GM06990 (cell line): ENCODE data around the gene DTD1.

ENCODE experiments used
- DNase-seq: peaks from one replicate; pipeline ENCODE4 v3.0.0-alpha.2; 2011; ENCODE audit not compliant: insufficient read length; ENCODE audit errors: extremely low read depth
- H3K27me3 ChIP-seq: replicated peaks from 2 replicates; pipeline ENCODE4 v1.6.0; 2011; ENCODE audit warnings: low read length; ENCODE audit not compliant: control insufficient read depth, insufficient read depth
- H3K36me3 ChIP-seq: 2 replicates; pipeline ENCODE4 v1.5.1; 2011; ENCODE audit warnings: low read length; ENCODE audit not compliant: control insufficient read depth, insufficient read depth
- H3K4me3 ChIP-seq: replicated peaks from 2 replicates; pipeline ENCODE4 v1.5.1; 2011; ENCODE audit warnings: low read depth, mild to moderate bottlenecking, control low read depth, low read length
- CTCF ChIP-seq: IDR thresholded peaks from 2 replicates; pipeline ENCODE4 v1.5.1; 2011; ENCODE audit warnings: low read length, control low read depth, mild to moderate bottlenecking, inconsistent platforms; ENCODE audit not compliant: insufficient read depth, poor library complexity, severe bottlenecking

Gene DTD1

GRCh38 chr20:18705490-18705889 lies 117.6 kb downstream of the DTD1 start:
- DNase-seq: no peak
- no peak for TF ChIP-seq CTCF
- H3K4me3 ChIP-seq: no peak overlapping the region
- H3K27me3 ChIP-seq: no peaks in the 10 kb centered on the region
- no peaks in the 10 kb centered on the region for H3K36me3 ChIP-seq

GRCh38 chr20:18705910-18706309 lies 118.1 kb downstream of the DTD1 start:
- Histone ChIP-seq H3K4me3 (no peak overlapping the region), H3K27me3 (no peaks in the 10 kb centered on the region), H3K36me3 (no peaks in the 10 kb centered on the region)
- DNase-seq: no peak
- TF ChIP-seq CTCF: no peak

GRCh38 chr20:18712131-18712530 lies 124.3 kb downstream of the DTD1 start:
- Histone ChIP-seq H3K27me3 (no peaks in the 10 kb centered on the region), H3K4me3 (no peak overlapping the region), H3K36me3 (no peaks in the 10 kb centered on the region)
- DNase-seq: no peak
- no peak for TF ChIP-seq CTCF

DNA sequence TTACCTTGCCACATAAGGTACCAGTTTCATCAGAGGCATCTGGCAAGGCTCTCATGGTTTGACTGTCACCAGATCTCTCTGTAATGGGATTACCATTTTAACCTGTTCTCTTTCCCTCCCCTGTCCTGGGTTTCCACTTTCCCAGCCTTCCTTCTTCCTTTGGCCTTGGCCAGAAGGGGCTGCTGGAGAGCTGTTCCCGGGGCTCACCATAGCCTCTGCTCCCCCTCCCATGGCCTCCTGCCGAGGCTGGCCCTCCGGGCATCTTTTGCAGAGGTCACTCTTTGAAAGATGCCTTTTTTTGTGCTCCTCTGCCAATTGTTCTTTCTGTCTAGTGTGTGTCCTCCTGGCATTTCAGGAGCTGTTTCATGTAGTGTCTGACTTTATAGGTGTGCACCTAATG lies 125.0 kb downstream of the DTD1 start:
- no peaks in the 10 kb centered on the region for H3K27me3 ChIP-seq
- DNase-seq: no peak
- TF ChIP-seq CTCF: no peak

GRCh38 chr20:18715564-18715963 lies 127.7 kb downstream of the DTD1 start:
- no peak overlapping the region for H3K4me3 ChIP-seq
- TF ChIP-seq CTCF: no peak
- no peaks in the 10 kb centered on the region for H3K36me3 ChIP-seq
- H3K27me3 ChIP-seq: no peaks in the 10 kb centered on the region
- no peak for DNase-seq

More for the DNA sequence above, 125.0 kb downstream of the DTD1 start:
- no peak overlapping the region for H3K4me3 ChIP-seq
- no peaks in the 10 kb centered on the region for H3K36me3 ChIP-seq

- H3K4me3 ChIP-seq: no peak overlapping the region
- no peaks in the 10 kb centered on the region for H3K36me3 ChIP-seq
- no peak for DNase-seq
- H3K27me3 ChIP-seq: no peaks in the 10 kb centered on the region
- TF ChIP-seq CTCF: no peak
Observed at GRCh38 chr20:18717062-18717461, 129.2 kb downstream of the DTD1 start.
